Activated CD4-positive, alpha-beta T cell treated with anti-CD3 and anti-CD28 coated beads, Interleukin-2, amount 10 ng/mL, durations not matched to agents 7 days and 5 days (primary cell): Measurements from ENCODE around the gene C18orf32. TPM values are rescaled to one million over a fixed set of nuclear protein-coding genes. Genes with fewer than 3 reads are reported as not detected.
"Not testable (repeated sequence)": the region's sequence is repeated elsewhere in the genome, so short reads cannot be mapped to it uniquely, and the experiment has no call there.

Experiments
- CTCF ChIA-PET: fragments of 350-600 bp; sonication (Branson Sonifier 250); formaldehyde crosslinking; loops from one replicate; lab custom pipeline; 2021; ENCODE audit warnings: antibody characterized with exemption; lab: Charles Lee
- POLR2A ChIA-PET: fragments of 350-600 bp; sonication (Branson Sonifier 250); formaldehyde crosslinking; loops from one replicate; lab custom pipeline; 2021; ENCODE audit warnings: antibody characterized with exemption; lab: Charles Lee
- DNase-seq: peaks from one replicate; pipeline ENCODE4 v3.0.0-alpha.2; 2020
- H3K27ac Mint-ChIP-seq: one replicate; pipeline ENCODE4 v1.8.0; 2021; ENCODE audit warnings: mild to moderate bottlenecking, moderate library complexity, mixed read lengths
- H3K27me3 Mint-ChIP-seq: one replicate; pipeline ENCODE4 v1.8.0; 2021; ENCODE audit warnings: mixed read lengths
- H3K36me3 Mint-ChIP-seq: one replicate; pipeline ENCODE4 v1.8.0; 2021; ENCODE audit warnings: low read depth, mixed read lengths
- H3K4me1 Mint-ChIP-seq: one replicate; pipeline ENCODE4 v1.8.0; 2021; ENCODE audit warnings: mixed read lengths
- H3K4me3 Mint-ChIP-seq: one replicate; pipeline ENCODE4 v1.8.0; 2021; ENCODE audit warnings: mild to moderate bottlenecking, moderate library complexity, mixed read lengths
- H3K9me3 Mint-ChIP-seq: one replicate; pipeline ENCODE4 v1.8.0; 2021; ENCODE audit warnings: mixed read lengths
- total RNA-seq, 2 experiments: library from RNA; stranded (reverse); gene quantifications; one replicate each; pipeline ENCODE4 v1.2.3, GENCODE V29; 2021

C18orf32 gene
- total RNA-seq, 2 experiments from 2014 or later: 27.3 to 34.7 TPM

DNA sequence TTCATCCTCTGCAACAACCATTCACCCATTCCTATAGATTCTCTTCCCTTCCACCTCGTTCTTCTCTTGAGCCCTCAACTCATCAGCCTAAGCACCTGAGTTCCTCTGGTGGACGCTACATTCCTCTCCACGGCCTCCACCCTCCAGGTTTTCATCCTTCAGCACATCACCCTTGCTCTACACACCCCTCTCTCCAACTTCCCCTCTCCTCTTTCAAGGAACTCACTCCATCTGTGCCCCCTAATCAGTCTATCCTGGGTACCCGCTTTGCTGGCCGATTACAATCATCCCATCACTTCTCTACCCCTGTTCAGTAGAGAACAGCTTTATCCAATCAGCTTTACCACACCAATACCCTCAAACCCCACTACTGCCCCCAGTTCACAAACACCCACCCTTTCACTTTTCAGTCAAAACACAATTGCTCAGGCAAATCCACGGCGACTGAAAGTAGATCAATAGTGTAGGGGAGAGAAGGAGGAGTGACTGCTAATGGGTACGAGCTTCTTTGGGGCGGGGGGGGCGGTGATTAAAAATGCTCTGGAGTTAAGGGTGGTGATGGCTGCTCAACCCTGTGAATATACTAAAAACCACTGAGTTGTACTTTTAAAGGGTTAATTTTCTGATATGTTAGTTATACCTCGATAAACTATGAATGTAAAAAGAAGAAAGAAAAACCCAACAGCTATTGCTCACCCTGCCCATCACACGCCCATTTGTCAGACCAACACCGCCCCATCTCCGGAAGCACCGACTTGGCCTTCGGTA is 27.4 kb downstream of the C18orf32 start:
- CTCF ChIA-PET: interaction anchor here (1.1 to 2.0 kb wide), 3 partner anchors 14 to 672 kb away, joined by 3 to 5 read pairs (median 4); no protein-coding TSS in a partner anchor
- DNase-seq: peak; percentile 33
- Mint-ChIP-seq H3K27ac (peak overlapping the region; percentile 91), H3K4me3 (peak overlapping the region; percentile 88), H3K9me3 (peaks cover 2% of the 10 kb centered on the region), H3K36me3 (peaks cover 11% of the 10 kb centered on the region), H3K27me3 (no peaks in the 10 kb centered on the region), H3K4me1 (peaks cover 47% of the 10 kb centered on the region)
- POLR2A ChIA-PET: interaction anchor here (1.0 kb wide), 1 partner anchor 16 kb away, joined by 3 read pairs; no protein-coding TSS in a partner anchor

DNA sequence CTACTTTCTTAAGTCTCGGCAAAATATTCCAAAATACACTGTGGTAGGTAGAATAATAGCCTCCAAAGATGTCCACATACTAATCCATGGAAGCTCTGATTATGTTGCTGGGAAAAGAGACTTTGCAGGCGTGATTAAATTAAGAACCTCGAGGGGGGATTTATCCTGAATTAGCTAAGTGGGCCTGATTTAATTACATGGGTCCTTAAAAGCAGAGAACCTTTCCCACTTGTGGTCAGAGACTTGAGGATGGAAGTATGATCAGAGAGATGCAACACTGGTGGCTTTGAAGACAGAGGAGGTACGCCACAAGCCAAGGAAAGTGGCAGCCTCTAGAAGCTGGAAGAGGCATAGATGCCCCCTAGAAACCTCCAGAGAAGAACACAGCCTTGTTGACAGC is 29.4 kb downstream of the C18orf32 start:
- H3K9me3 Mint-ChIP-seq: peaks cover 14% of the 10 kb centered on the region
- peaks cover 47% of the 10 kb centered on the region for H3K4me1 Mint-ChIP-seq
- H3K4me3 Mint-ChIP-seq: no peak overlapping the region
- H3K27me3 Mint-ChIP-seq: no peaks in the 10 kb centered on the region
- ChIA-PET POLR2A (interaction anchor here (0.7 kb wide), 1 partner anchor 63 kb away, joined by 3 read pairs; no protein-coding TSS in a partner anchor), CTCF (no interaction called here)
- no peak overlapping the region for H3K27ac Mint-ChIP-seq
- no peak for DNase-seq
- peaks cover 29% of the 10 kb centered on the region for H3K36me3 Mint-ChIP-seq

DNA sequence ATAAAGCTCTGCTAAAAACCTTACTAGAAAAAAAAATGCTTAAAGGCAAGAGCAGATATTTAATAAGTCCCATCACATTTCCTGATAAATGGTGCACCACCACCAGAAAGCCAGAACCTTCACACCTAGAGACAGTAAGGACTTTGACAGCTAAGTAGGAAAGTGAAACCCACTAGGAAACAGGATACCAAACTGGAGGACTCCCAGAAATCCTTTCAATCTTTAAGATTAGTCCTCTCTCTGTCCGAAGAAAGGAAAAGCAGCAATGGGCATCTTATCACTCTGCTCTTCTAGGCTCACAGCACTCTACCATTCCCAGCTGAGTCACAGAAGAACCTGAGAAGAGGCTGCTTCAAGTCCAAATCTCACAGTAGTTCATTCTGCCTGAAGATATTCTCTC is 30.2 kb downstream of the C18orf32 start:
- peaks cover 18% of the 10 kb centered on the region for H3K9me3 Mint-ChIP-seq
- no peak overlapping the region for H3K4me3 Mint-ChIP-seq
- H3K36me3 Mint-ChIP-seq: peaks cover 36% of the 10 kb centered on the region
- H3K27me3 Mint-ChIP-seq: no peaks in the 10 kb centered on the region
- H3K27ac Mint-ChIP-seq: peak overlapping the region; percentile 25
- H3K4me1 Mint-ChIP-seq: peaks cover 47% of the 10 kb centered on the region
- ChIA-PET CTCF (no interaction called here), POLR2A (interaction anchor here (0.7 kb wide), 1 partner anchor 63 kb away, joined by 3 read pairs; no protein-coding TSS in a partner anchor)
- no peak for DNase-seq

DNA sequence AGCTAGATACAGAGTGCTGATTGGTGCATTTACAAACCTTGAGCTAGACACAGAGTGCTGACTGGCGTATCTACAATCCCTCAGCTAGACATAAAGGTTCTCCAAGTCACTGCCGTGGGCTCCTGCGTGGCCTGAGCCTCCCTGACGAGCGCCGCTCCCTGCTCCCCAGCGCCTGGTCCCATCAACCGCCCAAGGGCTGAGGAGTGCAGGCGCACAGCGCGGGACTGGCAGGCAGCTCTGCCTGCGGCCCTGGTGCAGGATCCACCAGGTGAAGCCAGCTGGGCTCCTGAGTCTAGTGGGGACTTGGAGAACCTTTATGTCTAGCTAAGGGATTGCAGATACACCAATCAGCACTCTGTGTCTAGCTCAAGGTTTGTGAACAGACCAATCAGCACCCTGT is 34.5 kb downstream of the C18orf32 start:
- DNase-seq, H3K4me3 Mint-ChIP-seq, CTCF ChIA-PET, H3K27ac Mint-ChIP-seq, POLR2A ChIA-PET, H3K27me3 Mint-ChIP-seq: not testable (repeated sequence)
- H3K4me1 Mint-ChIP-seq: peaks cover 20% of the 10 kb centered on the region
- peaks cover 63% of the 10 kb centered on the region for H3K36me3 Mint-ChIP-seq
- H3K9me3 Mint-ChIP-seq: peaks cover 38% of the 10 kb centered on the region

DNA sequence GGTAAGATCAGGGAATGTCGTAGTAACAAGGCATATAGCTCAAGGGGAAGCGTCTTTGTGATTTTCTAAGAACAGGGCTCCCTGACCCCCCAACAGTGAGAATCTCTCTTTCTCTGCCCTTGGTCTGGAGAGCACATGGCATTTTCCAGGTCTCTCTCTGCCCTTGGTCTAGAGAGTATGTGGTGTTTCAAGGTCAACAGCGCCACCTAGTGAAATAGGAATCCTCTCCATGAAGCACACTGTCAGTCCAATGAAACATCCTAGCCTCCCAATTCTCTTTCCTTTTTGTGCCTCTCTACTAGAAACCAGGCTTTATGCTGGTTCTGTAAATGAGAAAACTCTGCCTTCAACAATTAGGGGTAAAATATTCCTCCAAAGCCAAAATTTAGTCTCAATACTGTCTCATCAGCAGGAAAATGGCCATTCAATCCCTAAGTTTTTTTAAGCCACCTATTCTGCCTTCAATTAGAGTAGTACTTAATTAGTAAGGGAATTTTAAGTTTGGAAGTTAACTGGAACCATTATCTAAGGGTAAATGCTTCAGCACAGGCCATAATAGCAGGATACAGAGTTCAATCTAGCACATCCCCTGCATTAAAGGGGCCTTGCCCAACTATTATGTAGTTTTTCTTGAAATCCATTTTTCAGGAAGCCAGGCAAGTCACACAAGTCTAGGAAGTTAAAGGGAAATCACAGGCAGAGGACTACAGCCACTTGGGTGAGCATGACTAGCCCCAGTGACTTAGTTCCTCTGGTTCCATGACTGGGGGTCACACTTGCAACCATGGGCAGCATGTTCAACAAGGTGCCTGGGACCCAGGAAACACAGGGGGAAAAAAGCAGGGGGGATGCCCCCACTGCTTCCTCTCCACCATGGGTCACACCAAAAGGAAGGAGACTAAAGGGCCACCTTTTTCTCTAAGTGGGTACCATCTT is 39.0 kb downstream of the C18orf32 start:
- Mint-ChIP-seq H3K27me3 (no peaks in the 10 kb centered on the region), H3K27ac (no peak overlapping the region), H3K4me3 (no peak overlapping the region), H3K4me1 (peaks cover 1% of the 10 kb centered on the region), H3K9me3 (peaks cover 27% of the 10 kb centered on the region), H3K36me3 (peaks cover 48% of the 10 kb centered on the region)
- CTCF ChIA-PET: interaction anchor here (0.6 to 0.7 kb wide), 3 partner anchors 53 to 760 kb away, joined by 3 to 4 read pairs (median 3); no protein-coding TSS in a partner anchor
- POLR2A ChIA-PET: no interaction called here
- peak; percentile 50 for DNase-seq

DNA sequence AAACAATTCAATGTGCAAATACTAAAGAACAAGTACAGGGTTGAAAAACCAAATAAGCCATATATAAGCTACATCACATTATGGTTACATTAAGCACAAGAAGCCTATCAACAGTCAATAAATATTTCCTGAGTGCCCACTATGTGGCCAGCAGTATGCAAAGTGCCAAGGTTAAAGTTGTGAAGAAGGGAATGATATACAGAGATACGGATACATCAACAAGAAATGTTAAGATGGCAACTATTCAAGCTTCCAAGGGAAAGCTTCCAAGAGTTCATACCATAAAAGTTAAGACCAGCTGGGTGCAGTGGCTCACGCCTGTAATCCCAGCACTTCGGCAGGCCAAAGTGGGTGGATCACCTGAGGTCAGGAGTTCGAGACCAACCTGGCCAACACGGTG is 40.6 kb downstream of the C18orf32 start:
- H3K27me3 Mint-ChIP-seq: no peaks in the 10 kb centered on the region
- H3K4me1 Mint-ChIP-seq: peaks cover 11% of the 10 kb centered on the region
- ChIA-PET CTCF (interaction anchor here (0.6 to 1.0 kb wide), 3 partner anchors 651 to 749 kb away, joined by 3 to 4 read pairs (median 3); no protein-coding TSS in a partner anchor), POLR2A (interaction anchor here (0.5 kb wide), 1 partner anchor 1719 kb away, joined by 20 read pairs; no protein-coding TSS in a partner anchor)
- peaks cover 17% of the 10 kb centered on the region for H3K9me3 Mint-ChIP-seq
- H3K4me3 Mint-ChIP-seq: no peak overlapping the region
- peaks cover 35% of the 10 kb centered on the region for H3K36me3 Mint-ChIP-seq
- no peak overlapping the region for H3K27ac Mint-ChIP-seq
- no peak for DNase-seq

DNA sequence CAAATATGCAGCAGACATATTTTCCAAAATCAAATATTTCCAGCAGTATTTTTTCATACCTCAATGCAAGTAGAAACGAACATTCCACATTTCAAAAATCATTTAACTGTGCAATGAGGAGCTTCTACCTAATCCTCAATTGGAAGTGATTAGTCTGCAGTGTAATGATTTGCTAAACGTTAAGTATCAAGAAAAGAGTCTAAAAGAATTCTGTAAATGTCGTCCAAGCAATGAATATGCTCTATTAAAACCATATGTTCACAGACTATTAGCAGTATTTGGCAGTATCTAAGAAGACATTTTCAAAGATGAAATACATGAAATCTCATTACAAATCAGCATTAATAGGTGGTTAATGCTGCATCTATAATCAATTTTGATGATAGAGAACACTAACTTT is 42.5 kb downstream of the C18orf32 start:
- Mint-ChIP-seq H3K27ac (no peak overlapping the region), H3K4me1 (peaks cover 14% of the 10 kb centered on the region), H3K4me3 (no peak overlapping the region), H3K9me3 (peaks cover 14% of the 10 kb centered on the region), H3K36me3 (peaks cover 25% of the 10 kb centered on the region), H3K27me3 (no peaks in the 10 kb centered on the region)
- DNase-seq: no peak
- POLR2A ChIA-PET: interaction anchor here (0.7 kb wide), 1 partner anchor 15 kb away, joined by 3 read pairs; no protein-coding TSS in a partner anchor
- CTCF ChIA-PET: no interaction called here

DNA sequence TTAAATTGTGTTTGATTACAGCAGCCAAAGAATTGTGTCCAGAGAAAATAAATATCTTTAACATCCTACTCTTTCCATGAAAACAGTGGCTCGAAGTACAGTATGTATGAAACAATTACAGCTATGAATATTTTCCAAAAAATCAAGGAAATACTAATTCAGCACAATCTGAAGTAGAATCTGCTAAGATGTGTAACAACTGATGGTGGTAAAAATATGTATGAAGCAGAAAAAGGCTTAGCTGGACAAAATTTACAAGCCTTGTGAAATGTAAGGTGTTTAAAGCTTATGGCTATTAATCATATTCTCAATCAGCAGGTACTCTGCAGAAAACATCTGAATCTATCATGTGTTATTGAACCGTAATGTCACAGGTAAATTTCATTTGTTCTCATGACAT is 43.2 kb downstream of the C18orf32 start:
- H3K27ac Mint-ChIP-seq: no peak overlapping the region
- peaks cover 18% of the 10 kb centered on the region for H3K36me3 Mint-ChIP-seq
- peaks cover 14% of the 10 kb centered on the region for H3K4me1 Mint-ChIP-seq
- CTCF ChIA-PET: no interaction called here
- POLR2A ChIA-PET: interaction anchor here (0.6 to 0.7 kb wide), 2 partner anchors 16 to 199 kb away, joined by 3 read pairs; no protein-coding TSS in a partner anchor
- no peaks in the 10 kb centered on the region for H3K27me3 Mint-ChIP-seq
- H3K9me3 Mint-ChIP-seq: peaks cover 10% of the 10 kb centered on the region
- DNase-seq: no peak
- no peak overlapping the region for H3K4me3 Mint-ChIP-seq

DNA sequence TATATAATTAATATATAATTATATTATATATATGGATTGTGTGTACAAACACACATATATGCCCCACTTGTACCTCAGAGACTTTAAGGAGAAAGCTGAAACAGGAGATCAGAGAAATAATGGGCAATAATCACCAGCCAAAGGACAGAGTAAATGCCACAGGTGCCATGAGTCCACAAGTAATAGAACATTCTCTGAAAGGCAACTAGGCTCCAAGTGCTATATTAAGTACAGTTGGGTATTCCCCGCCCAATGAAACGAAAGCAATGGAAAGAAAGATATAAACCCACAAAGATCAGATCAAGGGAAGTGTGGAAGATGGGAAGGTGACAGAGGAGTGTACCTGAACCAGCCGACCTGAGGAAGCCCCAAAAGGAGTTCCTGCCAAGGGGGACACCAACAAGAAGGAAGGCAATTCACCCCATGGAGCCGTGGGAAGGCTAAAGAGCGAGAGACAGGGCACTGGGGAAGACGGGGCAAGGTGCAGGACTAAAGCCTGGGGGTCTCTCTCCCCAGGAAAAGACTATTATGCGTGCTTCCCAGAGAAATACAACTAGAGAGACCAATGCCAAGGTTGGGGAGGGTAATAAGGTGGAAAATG is 45.6 kb downstream of the C18orf32 start:
- DNase-seq: no peak
- no peaks in the 10 kb centered on the region for H3K9me3 Mint-ChIP-seq
- no peak overlapping the region for H3K4me3 Mint-ChIP-seq
- H3K36me3 Mint-ChIP-seq: peaks cover 3% of the 10 kb centered on the region
- H3K4me1 Mint-ChIP-seq: peaks cover 13% of the 10 kb centered on the region
- no peaks in the 10 kb centered on the region for H3K27me3 Mint-ChIP-seq
- CTCF ChIA-PET: no interaction called here
- H3K27ac Mint-ChIP-seq: no peak overlapping the region
- POLR2A ChIA-PET: interaction anchor here (0.8 kb wide), 1 partner anchor 133 kb away, joined by 3 read pairs; no protein-coding TSS in a partner anchor

DNA sequence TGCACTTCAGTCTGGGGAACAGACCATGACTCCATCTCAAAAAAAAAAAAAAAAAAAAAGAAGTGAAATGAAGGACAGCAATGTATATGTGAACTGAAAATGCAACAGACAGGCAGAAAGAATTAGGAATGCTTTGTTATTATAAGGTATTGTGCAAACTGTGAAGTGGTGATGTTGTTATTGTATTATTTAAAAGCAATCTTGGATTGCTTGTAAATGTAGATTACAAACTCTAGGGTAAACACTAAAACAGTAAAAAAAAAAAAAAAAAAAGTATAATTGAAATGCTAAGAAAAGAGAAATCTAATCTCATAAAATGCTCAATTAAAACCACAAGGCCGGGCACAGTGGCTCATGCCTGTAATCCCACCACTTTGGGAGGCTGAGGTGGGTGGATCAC is 51.9 kb downstream of the C18orf32 start:
- Mint-ChIP-seq H3K36me3 (peaks cover 6% of the 10 kb centered on the region), H3K9me3 (no peaks in the 10 kb centered on the region), H3K4me3 (no peak overlapping the region), H3K27ac (no peak overlapping the region), H3K27me3 (no peaks in the 10 kb centered on the region), H3K4me1 (no peaks in the 10 kb centered on the region)
- ChIA-PET POLR2A (no interaction called here), CTCF (no interaction called here)
- no peak for DNase-seq

DNA sequence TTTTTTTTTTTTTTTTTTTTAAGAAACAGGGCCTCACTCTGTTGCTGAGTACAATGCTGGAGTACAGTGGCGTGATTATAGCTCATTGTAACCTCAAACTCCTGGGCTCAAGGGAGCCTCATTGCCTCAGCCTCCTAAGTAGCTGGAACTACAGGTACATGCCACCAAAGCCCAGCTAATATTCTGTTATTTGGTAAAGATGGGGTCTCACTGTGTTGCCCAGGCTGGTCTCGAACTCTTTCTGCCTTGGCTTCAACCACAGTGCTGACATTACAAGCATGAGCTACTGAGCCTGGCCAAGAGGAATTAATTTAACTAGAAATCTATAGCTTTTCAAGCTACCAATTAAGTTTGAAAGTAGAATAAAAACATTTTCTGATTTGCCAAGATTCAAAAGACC is 54.4 kb downstream of the C18orf32 start:
- no peaks in the 10 kb centered on the region for H3K9me3 Mint-ChIP-seq
- POLR2A ChIA-PET: no interaction called here
- CTCF ChIA-PET: interaction anchor here (0.6 to 0.7 kb wide), 2 partner anchors 25 to 389 kb away, joined by 4 read pairs; no protein-coding TSS in a partner anchor

More for the DNA sequence above, 54.4 kb downstream of the C18orf32 start:
- DNase-seq: no peak
- Mint-ChIP-seq H3K4me3 (no peak overlapping the region), H3K27ac (no peak overlapping the region), H3K4me1 (no peaks in the 10 kb centered on the region), H3K27me3 (no peaks in the 10 kb centered on the region), H3K36me3 (peaks cover 20% of the 10 kb centered on the region)
